COLO829 (cell line): ENCODE results near the gene VTA1.

ENCODE experiments used
- DNase-seq: peaks from one replicate; pipeline ENCODE4 v3.0.0; 2012; ENCODE audit warnings: low spot score

The VTA1 gene

GRCh38 chr6:142266060-142266459 is 119.0 kb downstream of the VTA1 start:
- DNase-seq: no peak

GRCh38 chr6:142271476-142271875 is 124.4 kb downstream of the VTA1 start:
- DNase-seq: no peak
